Panc1 (cell line): ENCODE measurements around the gene LDB3. TPM values are rescaled to one million over a fixed set of nuclear protein-coding genes. Genes with fewer than 3 reads are reported as not detected.

Experiments
- ATAC-seq: fragments of 200-7000 bp; cut with Tn5 transposase; 2 replicates; pipeline ENCODE4 v1.9.1; 2020; ENCODE audit warnings: mild to moderate bottlenecking, moderate library complexity
- BruUV-seq: library from RNA; stranded (reverse); fragments of 400-500 nt; replicated peaks from 2 replicates; lab custom pipeline; 2021; lab: Mats Ljungman, UMichigan
- CTCF ChIA-PET: fragments of 300-600 bp; sonication (Branson Sonifier 250); formaldehyde crosslinking; loops from one replicate; lab custom pipeline; 2022; ENCODE audit warnings: antibody characterized with exemption; lab: Charles Lee
- POLR2A ChIA-PET: fragments of 300-600 bp; sonication (Branson Sonifier 250); formaldehyde crosslinking; loops from one replicate; lab custom pipeline; 2022; ENCODE audit warnings: antibody characterized with exemption; lab: Charles Lee
- DNase-seq: peaks from one replicate; pipeline ENCODE4 v3.0.0-alpha.2; 2010; ENCODE audit warnings: low read depth, low spot score
- H3K27ac ChIP-seq: 2 replicates; pipeline ENCODE4 v1.5.1; 2011; ENCODE audit warnings: mild to moderate bottlenecking, low read length, inconsistent platforms
- H3K27me3 ChIP-seq: fragments of 200-500 bp; sonication (Bioruptor generic); 2 replicates; pipeline ENCODE4 v1.6.0; 2014; ENCODE audit warnings: low read length, inconsistent platforms; ENCODE audit not compliant: control insufficient read depth, insufficient read depth
- H3K36me3 ChIP-seq: fragments of 200-500 bp; sonication (Bioruptor generic); 2 replicates; pipeline ENCODE4 v1.5.1; 2014; ENCODE audit warnings: inconsistent platforms, mild to moderate bottlenecking, low read length, moderate library complexity; ENCODE audit not compliant: control insufficient read depth, insufficient read depth
- H3K4me1 ChIP-seq: 2 replicates; pipeline ENCODE4 v1.5.1; 2011; ENCODE audit warnings: inconsistent platforms, mild to moderate bottlenecking, low read length, moderate library complexity; ENCODE audit not compliant: control insufficient read depth, insufficient read depth
- H3K4me3 ChIP-seq, 2 experiments: 2 replicates each; pipeline ENCODE4 v1.5.1; 2011 to 2012; ENCODE audit warnings: low read depth in 2 of 2, low read length in 2 of 2, mild to moderate bottlenecking in 2 of 2, inconsistent platforms in 1 of 2, moderate library complexity in 1 of 2
- H3K9me3 ChIP-seq: fragments of 200-500 bp; sonication (Bioruptor generic); 2 replicates; pipeline ENCODE4 v1.5.1; 2014; ENCODE audit warnings: low read depth, mild to moderate bottlenecking, inconsistent platforms, low read length, moderate library complexity; ENCODE audit not compliant: control insufficient read depth, insufficient read depth
- CTCF ChIP-seq: fragments of 450-650 bp; IDR thresholded peaks from 2 replicates; pipeline ENCODE4 v1.5.1; 2017; ENCODE audit warnings: mild to moderate bottlenecking
- POLR2AphosphoS5 ChIP-seq: IDR thresholded peaks from 2 replicates; pipeline ENCODE4 v1.6.1; 2012; ENCODE audit warnings: mild to moderate bottlenecking, low read depth, low read length, moderate library complexity
- REST ChIP-seq, 2 experiments: IDR thresholded peaks; 2 replicates each; pipeline ENCODE4 v1.6.1; 2011 to 2012; ENCODE audit warnings: low read depth in 2 of 2, control low read depth in 1 of 2, low read length in 1 of 2, mild to moderate bottlenecking in 1 of 2, moderate library complexity in 1 of 2; ENCODE audit not compliant: insufficient read depth in 1 of 2
- SIN3A ChIP-seq: IDR thresholded peaks from 2 replicates; pipeline ENCODE4 v1.6.1; 2012; ENCODE audit warnings: low read depth, mild to moderate bottlenecking, low read length, moderate library complexity, borderline replicate concordance; ENCODE audit not compliant: insufficient read depth
- TCF7L2 ChIP-seq: IDR thresholded peaks from 2 replicates; pipeline ENCODE4 v1.6.1; 2011; ENCODE audit warnings: mild to moderate bottlenecking, low read depth, low read length, inconsistent platforms
- in situ Hi-C: cut with HindIII; loops from 2 replicates; pipeline ENCODE4 v1.10.0; 2016; ENCODE audit warnings: low sequenced_read_pairs, low pct_unique_long_range_greater_than_20kb
- intact Hi-C: fragments of 100-400 bp; cut with micrococcal nuclease; formaldehyde crosslinking; loops from one replicate; pipeline ENCODE4 v1.10.0; 2022; ENCODE audit not compliant: unreplicated experiment
- total RNA-seq: library from RNA; stranded (reverse); gene quantifications from one replicate; pipeline ENCODE4 v1.2.1, GENCODE V29; 2021; ENCODE audit not compliant: unreplicated experiment

The LDB3 gene
- total RNA-seq, 1 experiment from 2014 or later = 0.15 TPM

DNA sequence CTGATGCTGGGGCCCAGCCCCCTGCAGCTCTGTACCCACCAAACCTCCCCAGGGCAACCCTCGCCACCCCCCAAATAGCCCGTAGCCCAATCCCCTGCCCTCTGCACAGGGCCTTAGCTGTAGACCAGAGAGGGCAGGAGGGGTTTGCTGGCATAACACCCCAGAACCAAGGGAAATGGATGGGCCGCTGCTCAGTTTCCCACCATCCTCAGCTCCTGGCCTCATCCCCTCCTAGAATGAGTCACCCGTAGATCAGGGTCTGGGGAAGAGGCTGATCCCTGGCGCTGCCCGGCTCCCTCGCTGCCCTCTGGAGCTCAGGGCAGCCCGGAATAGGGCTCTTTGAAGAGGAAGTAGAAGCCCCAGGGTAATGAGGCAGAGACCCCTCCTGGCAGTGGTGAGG lies 31.2 kb downstream of the LDB3 start:
- no TSS peak for BruUV-seq
- ChIA-PET CTCF (interaction anchor here (0.5 to 0.7 kb wide), 2 partner anchors 197 to 288 kb away, joined by 3 to 17 read pairs; no protein-coding TSS in a partner anchor), POLR2A (no interaction called here)
- intact Hi-C loops = loop anchor here (5.0 kb wide), 1 partner anchor 198 kb away; no protein-coding TSS in a partner anchor
- in situ Hi-C loops = no loop called here
- TF ChIP-seq REST (IDR thresholded peaks at IDR 0.05; ENCODE audit: insufficient read depth in 1 of 2, low read depth in 2 of 2, low read length in 1 of 2) = no peak
- no peak for TF ChIP-seq CTCF
- Histone ChIP-seq H3K36me3 (no peaks in the 10 kb centered on the region), H3K4me3 (no peak overlapping the region), H3K9me3 (no peaks in the 10 kb centered on the region), H3K4me1 (no peaks in the 10 kb centered on the region), H3K27ac (no peak overlapping the region), H3K27me3 (no peaks in the 10 kb centered on the region)
- ATAC-seq = no peak
- DNase-seq = no peak

DNA sequence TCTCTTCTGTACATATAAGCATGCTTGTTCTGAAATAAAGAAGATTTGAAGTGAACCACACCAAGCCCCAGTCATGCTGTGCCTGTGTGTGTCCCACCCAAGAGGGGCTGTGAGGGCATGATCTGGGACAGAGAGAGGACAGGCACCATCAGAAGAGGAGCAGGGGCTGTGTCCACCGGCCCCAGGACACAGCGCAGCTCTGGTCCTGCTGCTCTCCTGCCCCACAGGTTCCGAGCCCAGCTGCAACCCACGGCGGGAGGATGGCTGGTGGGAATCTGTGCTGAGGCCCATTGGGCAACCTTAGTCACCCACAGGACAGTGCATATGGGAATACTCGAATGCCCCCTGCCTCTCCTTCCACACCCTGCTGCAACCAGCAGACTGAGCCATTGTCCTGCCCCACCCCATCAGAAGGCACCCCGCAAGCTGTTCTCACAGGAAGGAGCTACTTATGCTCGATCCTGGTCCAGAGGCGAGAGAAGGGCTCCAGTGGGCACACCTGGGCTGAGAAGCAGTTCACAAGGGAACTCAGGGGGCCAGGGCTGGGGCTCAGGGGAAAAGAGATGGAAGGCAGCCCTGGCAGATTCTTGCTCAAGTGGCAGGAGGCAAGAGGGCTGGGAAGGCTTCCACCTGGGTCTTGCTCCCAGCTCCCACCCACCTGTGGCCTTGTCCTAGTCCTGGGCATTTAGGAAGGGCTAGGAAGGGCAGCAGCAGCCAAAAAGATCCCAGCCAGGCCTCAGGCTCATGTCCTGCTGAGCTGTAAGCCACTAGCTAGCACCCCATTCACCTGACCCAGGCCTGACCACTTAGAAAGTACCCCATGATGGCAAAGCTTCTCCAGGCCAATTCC lies 31.9 kb downstream of the LDB3 start:
- no peak for TF ChIP-seq REST (IDR thresholded peaks at IDR 0.05; ENCODE audit: insufficient read depth in 1 of 2, low read depth in 2 of 2, low read length in 1 of 2)
- TF ChIP-seq TCF7L2 = no peak
- no peak for TF ChIP-seq POLR2AphosphoS5
- TF ChIP-seq CTCF = no peak
- TF ChIP-seq SIN3A = no peak
- POLR2A ChIA-PET = no interaction called here
- CTCF ChIA-PET = interaction anchor here (0.5 kb wide), 1 partner anchor 179 kb away, joined by 7 read pairs; the partner anchor contains the start of gene WAPL
- Histone ChIP-seq H3K36me3 (no peaks in the 10 kb centered on the region), H3K27ac (no peak overlapping the region), H3K4me1 (no peaks in the 10 kb centered on the region), H3K9me3 (no peaks in the 10 kb centered on the region), H3K4me3 (no peak overlapping the region), H3K27me3 (no peaks in the 10 kb centered on the region)
- BruUV-seq = no TSS peak
- intact Hi-C loops = loop anchor here (5.0 kb wide), 1 partner anchor 197 kb away; no protein-coding TSS in a partner anchor
- in situ Hi-C loops = no loop called here
- ATAC-seq (0 out of 2 replicates have a peak, but pooled peaks have one; percentile 19), DNase-seq (no peak)
